ENCODE measurements around the gene PCSK2. TPM values are rescaled to one million over a fixed set of nuclear protein-coding genes. Genes with fewer than 3 reads are reported as not detected.

PCSK2 gene
- total RNA-seq, 4 donors from 2014 or later, result 5.3 to 18.1 (median 10.9) TPM

DNA sequence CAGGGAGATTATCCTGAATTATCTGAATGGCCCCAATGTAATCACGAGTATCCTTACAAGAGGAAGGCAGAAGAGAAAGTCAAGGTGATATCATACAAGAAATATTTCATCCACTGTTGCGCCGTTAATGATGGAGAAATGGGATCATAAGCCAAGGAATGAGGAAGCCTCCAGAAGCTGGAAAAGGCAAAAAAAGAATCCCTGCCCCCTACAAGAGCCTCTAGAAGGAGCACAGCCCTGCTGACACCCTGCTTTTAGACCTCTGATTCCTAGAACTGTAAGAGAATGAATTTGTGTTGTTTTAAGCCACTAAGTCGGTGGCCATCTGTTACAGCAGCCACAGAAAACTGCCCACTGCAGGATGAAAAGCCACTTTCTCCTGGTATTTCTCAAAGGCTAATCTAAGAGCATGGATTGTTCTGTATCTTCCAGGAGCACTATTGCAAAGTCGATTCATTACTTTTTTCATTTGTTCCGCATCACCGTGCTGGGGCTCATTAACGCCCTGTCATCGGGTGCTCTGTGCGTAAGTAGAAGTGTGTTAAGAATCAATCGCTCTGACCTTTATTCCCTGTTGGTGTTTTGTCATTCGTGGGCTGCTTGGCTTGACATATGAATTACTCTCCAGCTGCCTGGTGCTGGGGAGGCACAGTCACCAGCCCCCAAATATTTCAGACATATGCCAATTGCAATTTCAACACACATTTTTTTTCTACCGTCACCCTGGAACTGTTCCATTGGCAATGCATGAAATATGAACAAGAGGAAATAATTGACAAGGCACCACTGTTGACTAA is 117.0 kb downstream of the PCSK2 start:
- intact Hi-C loops (cut with DNase I; ENCODE audit: low total_unique reads), result no loop called here
- no peak for DNase-seq (ENCODE audit: low spot score in 2 of 2)
- TF ChIP-seq POLR2A (IDR thresholded peaks at IDR 0.05), result no peak
- TF ChIP-seq, protein P1, sequence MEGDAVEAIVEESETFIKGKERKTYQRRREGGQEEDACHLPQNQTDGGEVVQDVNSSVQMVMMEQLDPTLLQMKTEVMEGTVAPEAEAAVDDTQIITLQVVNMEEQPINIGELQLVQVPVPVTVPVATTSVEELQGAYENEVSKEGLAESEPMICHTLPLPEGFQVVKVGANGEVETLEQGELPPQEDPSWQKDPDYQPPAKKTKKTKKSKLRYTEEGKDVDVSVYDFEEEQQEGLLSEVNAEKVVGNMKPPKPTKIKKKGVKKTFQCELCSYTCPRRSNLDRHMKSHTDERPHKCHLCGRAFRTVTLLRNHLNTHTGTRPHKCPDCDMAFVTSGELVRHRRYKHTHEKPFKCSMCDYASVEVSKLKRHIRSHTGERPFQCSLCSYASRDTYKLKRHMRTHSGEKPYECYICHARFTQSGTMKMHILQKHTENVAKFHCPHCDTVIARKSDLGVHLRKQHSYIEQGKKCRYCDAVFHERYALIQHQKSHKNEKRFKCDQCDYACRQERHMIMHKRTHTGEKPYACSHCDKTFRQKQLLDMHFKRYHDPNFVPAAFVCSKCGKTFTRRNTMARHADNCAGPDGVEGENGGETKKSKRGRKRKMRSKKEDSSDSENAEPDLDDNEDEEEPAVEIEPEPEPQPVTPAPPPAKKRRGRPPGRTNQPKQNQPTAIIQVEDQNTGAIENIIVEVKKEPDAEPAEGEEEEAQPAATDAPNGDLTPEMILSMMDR (IDR thresholded peaks at IDR 0.05), result no peak
- WGBS, 2 donors, result 41 to 52% methylated on average over 13 of the region's 13 CpGs
- no peak overlapping the region for H3K4me3 ChIP-seq (ENCODE audit: low read depth, poor library complexity, severe bottlenecking)

DNA sequence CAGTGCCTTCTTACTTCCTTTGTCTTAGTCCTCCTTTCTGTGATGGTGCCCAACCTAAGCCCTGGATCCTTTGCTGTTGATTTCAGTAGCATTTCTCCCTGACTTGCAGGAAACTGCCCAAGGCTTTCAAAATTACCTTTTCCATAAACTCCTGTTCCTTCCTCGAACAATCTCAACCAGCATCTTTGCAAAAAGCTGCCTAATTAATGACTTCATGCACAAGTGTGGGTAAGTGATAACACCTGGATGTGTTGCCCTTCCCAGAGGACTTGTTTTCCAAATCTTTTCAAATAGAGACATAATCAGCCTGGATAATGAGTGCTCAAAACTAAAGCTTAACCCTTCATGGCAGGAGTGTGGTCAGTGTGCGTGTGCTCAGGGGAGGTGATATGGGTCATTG is 118.0 kb downstream of the PCSK2 start:
- 56 to 57% methylated on average over 2 of the region's 2 CpGs for WGBS, 2 donors
- intact Hi-C loops (cut with DNase I; ENCODE audit: low total_unique reads), result no loop called here
- no peak for DNase-seq (ENCODE audit: low spot score in 2 of 2)
- TF ChIP-seq, protein P1 (IDR thresholded peaks at IDR 0.05), result no peak
- TF ChIP-seq POLR2A (IDR thresholded peaks at IDR 0.05), result no peak
- no peak overlapping the region for H3K4me3 ChIP-seq (ENCODE audit: low read depth, poor library complexity, severe bottlenecking)

DNA sequence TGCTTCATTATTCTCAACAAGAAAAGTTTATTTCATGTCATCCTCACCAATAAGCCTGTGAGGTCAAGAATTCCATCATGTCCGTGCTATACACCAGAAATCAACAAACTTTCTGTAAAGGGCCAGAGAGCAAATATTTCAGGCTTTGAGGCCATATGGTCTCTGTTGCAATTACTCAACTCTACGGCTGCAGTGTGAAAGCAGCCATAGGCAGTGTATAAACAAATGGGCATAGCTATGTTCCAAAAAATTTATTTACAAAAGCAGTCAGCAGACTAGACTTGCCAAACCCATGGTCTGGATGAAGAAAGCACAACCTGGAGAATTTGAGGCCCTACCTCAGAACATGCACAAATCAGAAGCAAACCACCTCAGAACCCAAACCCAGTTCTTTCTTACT is 118.5 kb downstream of the PCSK2 start:
- intact Hi-C loops (cut with DNase I; ENCODE audit: low total_unique reads), result no loop called here
- 52 to 67% methylated on average over 2 of the region's 2 CpGs for WGBS, 2 donors
- TF ChIP-seq, protein P1 (IDR thresholded peaks at IDR 0.05), result no peak
- no peak for TF ChIP-seq POLR2A (IDR thresholded peaks at IDR 0.05)
- DNase-seq (ENCODE audit: low spot score in 2 of 2), result no peak
- no peak overlapping the region for H3K4me3 ChIP-seq (ENCODE audit: low read depth, poor library complexity, severe bottlenecking)

DNA sequence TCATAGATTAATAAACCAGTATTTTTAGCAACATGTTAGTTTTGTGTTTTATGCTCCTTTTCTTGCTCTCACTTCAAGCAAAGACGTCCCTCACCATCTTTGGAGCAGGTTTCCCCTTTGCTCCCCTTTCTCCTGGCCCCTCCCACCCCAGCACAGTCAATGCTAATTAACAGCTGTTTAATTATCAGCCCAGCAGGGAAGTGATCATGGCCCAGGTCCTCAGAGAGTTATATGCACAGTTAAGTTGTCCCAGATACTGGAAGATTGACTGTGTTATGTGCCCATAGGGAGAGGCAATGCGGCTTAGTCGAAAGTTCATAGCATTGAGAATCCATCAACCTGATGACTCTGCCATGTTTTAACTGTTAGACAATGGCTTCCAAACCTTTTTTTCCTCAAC is 123.5 kb downstream of the PCSK2 start:
- TF ChIP-seq, protein P1 (IDR thresholded peaks at IDR 0.05), result no peak
- no peak for TF ChIP-seq POLR2A (IDR thresholded peaks at IDR 0.05)
- no peak overlapping the region for H3K4me3 ChIP-seq (ENCODE audit: low read depth, poor library complexity, severe bottlenecking)
- WGBS, 2 donors, result 88 to 93% methylated on average over 3 of the region's 3 CpGs
- intact Hi-C loops (cut with DNase I; ENCODE audit: low total_unique reads), result no loop called here
- no peak for DNase-seq (ENCODE audit: low spot score in 2 of 2)

DNA sequence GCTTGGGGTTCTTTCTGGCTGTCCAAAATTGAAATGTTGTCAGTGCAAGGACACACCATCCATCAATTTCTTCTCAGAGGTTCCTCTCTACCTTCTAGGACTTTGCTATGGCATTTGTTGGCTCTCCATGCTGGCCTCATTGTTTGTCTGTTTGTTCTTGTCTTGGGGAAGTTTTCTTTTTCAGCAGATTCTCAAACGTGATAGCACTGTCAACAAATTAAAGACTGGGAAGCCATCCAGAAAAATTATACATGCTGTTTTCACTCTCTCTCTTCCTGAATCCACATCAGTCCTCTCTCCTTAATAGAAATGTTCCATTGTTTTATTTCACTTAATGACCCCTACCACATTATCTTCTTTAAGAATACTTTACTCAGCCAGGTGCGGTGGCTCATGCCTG is 130.4 kb downstream of the PCSK2 start:
- no peak for DNase-seq (ENCODE audit: low spot score in 2 of 2)
- WGBS, 2 donors, result 41 to 47% methylated on average over 2 of the region's 2 CpGs
- TF ChIP-seq POLR2A (IDR thresholded peaks at IDR 0.05), result no peak
- TF ChIP-seq, protein P1 (IDR thresholded peaks at IDR 0.05), result no peak
- intact Hi-C loops (cut with DNase I; ENCODE audit: low total_unique reads), result no loop called here
- no peak overlapping the region for H3K4me3 ChIP-seq (ENCODE audit: low read depth, poor library complexity, severe bottlenecking)

DNA sequence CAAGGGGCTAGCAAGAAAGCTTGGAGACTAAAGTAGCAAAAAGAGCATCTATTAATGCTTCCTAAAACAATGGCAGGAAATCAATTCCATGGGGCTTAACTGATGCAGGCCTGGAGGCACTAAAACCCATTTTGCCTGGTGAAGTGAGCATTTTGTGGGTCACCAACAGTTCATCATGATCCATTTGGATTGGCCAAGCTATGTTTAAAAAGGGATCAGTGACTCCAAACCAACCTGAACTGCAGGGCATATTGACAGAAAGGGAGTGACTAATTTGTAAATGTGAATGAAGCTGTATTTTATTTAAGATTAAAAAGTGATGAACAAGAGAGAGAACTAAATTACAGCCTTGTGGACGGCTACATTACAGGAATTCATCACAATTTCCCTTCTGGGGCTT is 132.0 kb downstream of the PCSK2 start:
- intact Hi-C loops (cut with DNase I; ENCODE audit: low total_unique reads), result no loop called here
- WGBS, 2 donors, result 63 to 67% methylated on average over 1 of the region's 1 CpG
- no peak overlapping the region for H3K4me3 ChIP-seq (ENCODE audit: low read depth, poor library complexity, severe bottlenecking)
- DNase-seq (ENCODE audit: low spot score in 2 of 2), result no peak
- TF ChIP-seq, protein P1 (IDR thresholded peaks at IDR 0.05), result no peak
- no peak for TF ChIP-seq POLR2A (IDR thresholded peaks at IDR 0.05)

Data from lower leg skin (tissue), 4 donors.